Neural cell (in vitro differentiated cells): ENCODE data around the gene HEATR1. TPM values are rescaled to one million over a fixed set of nuclear protein-coding genes. Genes with fewer than 3 reads are reported as not detected.

Source experiments
- H2AFZ ChIP-seq: fragments of 200-600, 300-800 bp; sonication (generic), shearing (Covaris generic); 2 replicates; pipeline ENCODE4 v1.6.0; 2014; ENCODE audit warnings: low read depth, mild to moderate bottlenecking, antibody characterized with exemption, low read length, moderate library complexity
- H3F3A ChIP-seq: fragments of 200-600 bp; shearing (Covaris generic); 2 replicates; pipeline ENCODE4 v1.6.1; 2016; ENCODE audit warnings: mild to moderate bottlenecking, moderate library complexity, mixed read lengths, antibody characterized with exemption, low read length; ENCODE audit not compliant: insufficient read depth, poor library complexity, severe bottlenecking
- H3K27ac ChIP-seq: fragments of 200-600, 300-800 bp; sonication (generic), shearing (Covaris generic); 2 replicates; pipeline ENCODE4 v1.5.1; 2014; ENCODE audit warnings: mild to moderate bottlenecking, low read length, moderate library complexity
- H3K27me3 ChIP-seq: fragments of 300-800, 200-600 bp; sonication (generic), shearing (Covaris generic); 2 replicates; pipeline ENCODE4 v1.6.0; 2014; ENCODE audit warnings: mild to moderate bottlenecking, low read depth, low read length, moderate library complexity; ENCODE audit not compliant: insufficient read depth
- H3K36me3 ChIP-seq: fragments of 300-800, 200-600 bp; sonication (generic), shearing (Covaris generic); 2 replicates; pipeline ENCODE4 v1.5.1; 2014; ENCODE audit warnings: mild to moderate bottlenecking, antibody characterized with exemption, low read length, moderate library complexity; ENCODE audit not compliant: insufficient read depth
- H3K4me2 ChIP-seq: fragments of 300-800, 200-600 bp; sonication (generic), shearing (Covaris generic); 2 replicates; pipeline ENCODE4 v1.6.0; 2014; ENCODE audit warnings: mild to moderate bottlenecking, low read length
- H3K4me3 ChIP-seq: fragments of 300-800, 200-600 bp; sonication (generic), shearing (Covaris generic); 2 replicates; pipeline ENCODE4 v1.5.1; 2014; ENCODE audit warnings: mild to moderate bottlenecking, low read length, moderate library complexity
- H3K79me2 ChIP-seq: fragments of 200-600 bp; shearing (Covaris generic); replicated peaks from 2 replicates; pipeline ENCODE4 v1.6.0; 2014; ENCODE audit warnings: mild to moderate bottlenecking, low read length, moderate library complexity; ENCODE audit not compliant: insufficient read depth
- H3K9ac ChIP-seq: fragments of 300-800, 200-600 bp; sonication (generic), shearing (Covaris generic); 2 replicates; pipeline ENCODE4 v1.6.1; 2016; ENCODE audit warnings: mild to moderate bottlenecking, low read length, mixed read lengths
- H3K9me2 ChIP-seq: fragments of 200-600 bp; shearing (Covaris generic); 2 replicates; pipeline ENCODE4 v1.6.1; 2016; ENCODE audit warnings: mild to moderate bottlenecking, low read length, mixed read lengths; ENCODE audit not compliant: insufficient read depth
- H3K9me3 ChIP-seq: fragments of 200-600, 300-800 bp; sonication (generic), shearing (Covaris generic); 2 replicates; pipeline ENCODE4 v1.6.1; 2016; ENCODE audit warnings: mild to moderate bottlenecking, mixed run types, low read length, moderate library complexity, mixed read lengths
- H4K20me1 ChIP-seq: fragments of 200-600 bp; shearing (Covaris generic); 2 replicates; pipeline ENCODE4 v1.6.1; 2016; ENCODE audit warnings: mild to moderate bottlenecking, mixed run types; ENCODE audit not compliant: insufficient read depth
- EP300 ChIP-seq: fragments of 450-650 bp; conservative IDR thresholded peaks from 2 replicates; pipeline ENCODE4 v1.6.1; 2014; ENCODE audit warnings: antibody characterized with exemption, mild to moderate bottlenecking, moderate library complexity; ENCODE audit not compliant: poor library complexity, severe bottlenecking
- EZH2 ChIP-seq: fragments of 200-600, 300-800 bp; shearing (Covaris generic), sonication (generic); IDR thresholded peaks from 2 replicates; pipeline ENCODE4 v1.6.1; 2014; ENCODE audit warnings: antibody characterized with exemption, low read length, borderline replicate concordance, mild to moderate bottlenecking; ENCODE audit not compliant: insufficient read depth, poor library complexity, severe bottlenecking
- MXI1 ChIP-seq: fragments of 450-650 bp; conservative IDR thresholded peaks from 2 replicates; pipeline ENCODE4 v1.6.1; 2014; ENCODE audit warnings: antibody characterized with exemption, mild to moderate bottlenecking; ENCODE audit not compliant: poor library complexity, severe bottlenecking
- POLR2AphosphoS5 ChIP-seq: IDR thresholded peaks from 2 replicates; pipeline ENCODE4 v1.6.1; 2012
- RAD21 ChIP-seq: fragments of 450-650 bp; conservative IDR thresholded peaks from 2 replicates; pipeline ENCODE4 v1.6.1; 2014; ENCODE audit warnings: antibody characterized with exemption, mild to moderate bottlenecking, moderate library complexity
- REST ChIP-seq: IDR thresholded peaks from 2 replicates; pipeline ENCODE4 v1.6.1; 2012; ENCODE audit warnings: borderline replicate concordance
- SMC3 ChIP-seq: fragments of 450-650 bp; conservative IDR thresholded peaks from 2 replicates; pipeline ENCODE4 v1.6.1; 2014; ENCODE audit warnings: antibody characterized with exemption, mild to moderate bottlenecking, moderate library complexity; ENCODE audit not compliant: poor library complexity
- TAF1 ChIP-seq: IDR thresholded peaks from 2 replicates; pipeline ENCODE4 v1.6.1; 2012; ENCODE audit warnings: low read depth
- polyA plus RNA-seq: library from polyadenylated mRNA; depleted of rRNA; stranded (reverse); fragments of >200 nt; gene quantifications from 2 replicates; pipeline ENCODE4 v1.2.3, GENCODE V29; 2014
- TF ChIP-seq, protein P1 (sequence below): fragments of 450-650 bp; IDR thresholded peaks from 2 replicates; pipeline ENCODE4 v1.5.1; 2014; ENCODE audit warnings: antibody characterized with exemption, mild to moderate bottlenecking, moderate library complexity; ENCODE audit not compliant: poor library complexity, severe bottlenecking

HEATR1 gene
- polyA plus RNA-seq, 1 donor from 2014 or later = 5.9 TPM

- no peaks in the 10 kb centered on the region for H4K20me1 ChIP-seq
- H3K36me3 ChIP-seq = no peaks in the 10 kb centered on the region
- no peak overlapping the region for H2AFZ ChIP-seq
- H3K27me3 ChIP-seq = no peaks in the 10 kb centered on the region
- no peak overlapping the region for H3K27ac ChIP-seq
- no peak overlapping the region for H3K9ac ChIP-seq
- no peaks in the 10 kb centered on the region for H3K9me2 ChIP-seq
- TF ChIP-seq MXI1 (no peak), EZH2 (no peak), EP300 (no peak), POLR2AphosphoS5 (no peak), REST (no peak), RAD21 (no peak), SMC3 (no peak)
- TF ChIP-seq, protein P1, sequence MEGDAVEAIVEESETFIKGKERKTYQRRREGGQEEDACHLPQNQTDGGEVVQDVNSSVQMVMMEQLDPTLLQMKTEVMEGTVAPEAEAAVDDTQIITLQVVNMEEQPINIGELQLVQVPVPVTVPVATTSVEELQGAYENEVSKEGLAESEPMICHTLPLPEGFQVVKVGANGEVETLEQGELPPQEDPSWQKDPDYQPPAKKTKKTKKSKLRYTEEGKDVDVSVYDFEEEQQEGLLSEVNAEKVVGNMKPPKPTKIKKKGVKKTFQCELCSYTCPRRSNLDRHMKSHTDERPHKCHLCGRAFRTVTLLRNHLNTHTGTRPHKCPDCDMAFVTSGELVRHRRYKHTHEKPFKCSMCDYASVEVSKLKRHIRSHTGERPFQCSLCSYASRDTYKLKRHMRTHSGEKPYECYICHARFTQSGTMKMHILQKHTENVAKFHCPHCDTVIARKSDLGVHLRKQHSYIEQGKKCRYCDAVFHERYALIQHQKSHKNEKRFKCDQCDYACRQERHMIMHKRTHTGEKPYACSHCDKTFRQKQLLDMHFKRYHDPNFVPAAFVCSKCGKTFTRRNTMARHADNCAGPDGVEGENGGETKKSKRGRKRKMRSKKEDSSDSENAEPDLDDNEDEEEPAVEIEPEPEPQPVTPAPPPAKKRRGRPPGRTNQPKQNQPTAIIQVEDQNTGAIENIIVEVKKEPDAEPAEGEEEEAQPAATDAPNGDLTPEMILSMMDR = no peak
- no peaks in the 10 kb centered on the region for H3K9me3 ChIP-seq
- H3F3A ChIP-seq = no peaks in the 10 kb centered on the region
- H3K79me2 ChIP-seq = no peaks in the 10 kb centered on the region
- H3K4me3 ChIP-seq = no peak overlapping the region
- H3K4me2 ChIP-seq = no peak overlapping the region
Measured at GRCh38 chr1:236622407-236622806, 18.1 kb upstream of the HEATR1 start.

- no peak overlapping the region for H3K4me2 ChIP-seq
- no peaks in the 10 kb centered on the region for H3F3A ChIP-seq
- no peaks in the 10 kb centered on the region for H3K9me2 ChIP-seq
- H3K4me3 ChIP-seq = no peak overlapping the region
- H3K9ac ChIP-seq = no peak overlapping the region
- TF ChIP-seq EZH2 (no peak), SMC3 (no peak), RAD21 (no peak), TAF1 (no peak), REST (no peak), POLR2AphosphoS5 (no peak), MXI1 (no peak), EP300 (no peak)
- TF ChIP-seq, protein P1 = no peak
- no peaks in the 10 kb centered on the region for H3K27me3 ChIP-seq
- H3K9me3 ChIP-seq = no peaks in the 10 kb centered on the region
- H3K27ac ChIP-seq = no peak overlapping the region
- H3K36me3 ChIP-seq = no peaks in the 10 kb centered on the region
- no peak overlapping the region for H2AFZ ChIP-seq
- no peaks in the 10 kb centered on the region for H4K20me1 ChIP-seq
- no peaks in the 10 kb centered on the region for H3K79me2 ChIP-seq
Measured at GRCh38 chr1:236619398-236619797, 15.1 kb upstream of the HEATR1 start.
